B cell (primary cell): ENCODE results near the gene FAM114A1. TPM values are rescaled to one million over a fixed set of nuclear protein-coding genes. Genes with fewer than 3 reads are reported as not detected.
"Not testable (repeated sequence)": the region's sequence is repeated elsewhere in the genome, so short reads cannot be mapped to it uniquely, and the experiment has no call there.

Experiments used
- ATAC-seq: fragments of 200-7000 bp; cut with Tn5 transposase; one replicate; pipeline ENCODE4 v1.10.0; 2021; ENCODE audit warnings: low read depth, mild to moderate bottlenecking, moderate number of reproducible peaks, moderate library complexity
- CTCF ChIA-PET: fragments of 350-600 bp; sonication (Branson Sonifier 250); formaldehyde crosslinking; loops from one replicate; lab custom pipeline; 2021; ENCODE audit warnings: antibody characterized with exemption, inconsistent platforms; lab: Charles Lee
- POLR2A ChIA-PET: fragments of 350-600 bp; sonication (Branson Sonifier 250); formaldehyde crosslinking; loops from one replicate; lab custom pipeline; 2021; ENCODE audit warnings: antibody characterized with exemption; lab: Charles Lee
- DNase-seq: peaks from one replicate; pipeline ENCODE4 v3.0.0; 2013
- H2AFZ ChIP-seq: 2 replicates; pipeline ENCODE4 v1.6.1; 2012; ENCODE audit warnings: mild to moderate bottlenecking, low read depth, low read length; ENCODE audit not compliant: insufficient read depth, poor library complexity, severe bottlenecking
- H3K27ac ChIP-seq, 2 donors: 1 replicate in 1 of 2; 2 replicates in 1 of 2; pipeline ENCODE4 v1.5.1; 2012 to 2013; ENCODE audit warnings: low read length in 2 of 2, mild to moderate bottlenecking in 2 of 2, moderate library complexity in 1 of 2
- H3K27me3 ChIP-seq, 4 experiments: fragments of 200-600 bp in 1 of 4; sonication (generic) in 1 of 4; replicated peaks in 1 of 4; 1 replicate in 2 of 4; 2 replicates in 2 of 4; pipeline versions ENCODE4 v1.6.1 to v1.7.0; 2013 to 2016; ENCODE audit warnings: low read length in 3 of 4, mild to moderate bottlenecking in 2 of 4, mixed read lengths in 1 of 4, moderate library complexity in 1 of 4; ENCODE audit not compliant: insufficient read depth in 4 of 4, control insufficient read depth in 3 of 4; ENCODE audit errors: control extremely low read depth in 1 of 4
- H3K36me3 ChIP-seq, 2 experiments: replicated peaks in 1 of 2; 1 replicate in 1 of 2; 2 replicates in 1 of 2; pipeline versions ENCODE4 v1.6.1 to v1.7.1; 2013; ENCODE audit warnings: low read length in 1 of 2; ENCODE audit not compliant: insufficient read depth in 2 of 2, control insufficient read depth in 1 of 2; ENCODE audit errors: control extremely low read depth in 1 of 2, extremely low read depth in 1 of 2
- H3K4me1 ChIP-seq, 2 donors: fragments of 200-600 bp in 1 of 2; sonication (generic) in 1 of 2; 1 replicate in 1 of 2; 2 replicates in 1 of 2; pipeline versions ENCODE4 v1.5.1 to v1.6.1; 2013 to 2017; ENCODE audit warnings: low read length in 2 of 2; ENCODE audit not compliant: control insufficient read depth in 2 of 2, insufficient read depth in 2 of 2
- H3K4me2 ChIP-seq: replicated peaks from 2 replicates; pipeline ENCODE3; 2012; ENCODE audit warnings: mild to moderate bottlenecking, low read depth, low read length; ENCODE audit not compliant: poor library complexity, severe bottlenecking
- H3K4me3 ChIP-seq, 5 experiments: fragments of 200-600 bp in 1 of 5; sonication (generic) in 1 of 5; 1 replicate in 3 of 5; 2 replicates in 2 of 5; pipeline versions ENCODE4 v1.5.1 to v1.7.0; 2011 to 2016; ENCODE audit warnings: low read length in 4 of 5, mild to moderate bottlenecking in 4 of 5, low read depth in 2 of 5, control low read depth in 1 of 5, moderate library complexity in 1 of 5; ENCODE audit not compliant: insufficient read depth in 1 of 5; ENCODE audit errors: control extremely low read depth in 1 of 5, extremely low read depth in 1 of 5
- H3K79me2 ChIP-seq: fragments of 200-600 bp; sonication (generic); one replicate; pipeline ENCODE4 v1.6.0; 2016; ENCODE audit warnings: low read length; ENCODE audit not compliant: control insufficient read depth, insufficient read depth
- H3K9ac ChIP-seq: fragments of 200-600 bp; sonication (generic); 2 replicates; pipeline ENCODE4 v1.6.1; 2017; ENCODE audit warnings: mild to moderate bottlenecking, low read length, moderate library complexity
- H3K9me3 ChIP-seq, 3 donors: one replicate each; pipeline versions ENCODE4 v1.6.1 to v1.7.1; 2013; ENCODE audit warnings: low read length in 2 of 3; ENCODE audit not compliant: control insufficient read depth in 2 of 3, insufficient read depth in 1 of 3; ENCODE audit errors: control extremely low read depth in 1 of 3
- H4K20me1 ChIP-seq: 2 replicates; pipeline ENCODE4 v1.6.0; 2012; ENCODE audit warnings: mild to moderate bottlenecking, low read length; ENCODE audit not compliant: insufficient read depth, control insufficient read depth, poor library complexity, severe bottlenecking
- H3K27ac Mint-ChIP-seq: one replicate; pipeline ENCODE4 v1.8.0; 2021; ENCODE audit warnings: mixed read lengths
- H3K27me3 Mint-ChIP-seq: one replicate; pipeline ENCODE4 v1.8.0; 2021; ENCODE audit warnings: mixed read lengths
- H3K4me1 Mint-ChIP-seq: one replicate; pipeline ENCODE4 v1.8.0; 2021; ENCODE audit warnings: mixed read lengths
- H3K4me3 Mint-ChIP-seq: one replicate; pipeline ENCODE4 v1.8.0; 2021; ENCODE audit warnings: mixed read lengths
- H3K9me3 Mint-ChIP-seq: one replicate; pipeline ENCODE4 v1.8.0; 2022; ENCODE audit warnings: mixed read lengths; ENCODE audit not compliant: insufficient read depth
- CTCF ChIP-seq: fragments of 200-600 bp; IDR thresholded peaks from one replicate; pipeline ENCODE4 v1.8.0; 2022; ENCODE audit warnings: antibody characterized with exemption, mild to moderate bottlenecking
- EZH2 ChIP-seq: IDR thresholded peaks from 2 replicates; pipeline ENCODE4 v1.6.1; 2012; ENCODE audit warnings: borderline replicate concordance, low read depth, mild to moderate bottlenecking, moderate library complexity, low read length; ENCODE audit not compliant: insufficient read depth, poor library complexity, severe bottlenecking
- WGBS: methylation state at CpG from one replicate; pipeline ENCODE4 v1.1.5; 2013; ENCODE audit warnings: missing lambda C conversion rate; ENCODE audit not compliant: insufficient coverage; 5-methylcytosine and 5-hydroxymethylcytosine counted together
- intact Hi-C: fragments of 100-400 bp; cut with micrococcal nuclease; formaldehyde crosslinking; loops from one replicate; pipeline ENCODE4 v1.10.0; 2022
- polyA plus RNA-seq: library from polyadenylated mRNA; depleted of rRNA; stranded (reverse); fragments of >200 nt; gene quantifications from 2 replicates; pipeline ENCODE4 v1.2.3, GENCODE V29; 2012
- total RNA-seq, 2 donors: library from RNA; stranded (reverse); fragments of 120-200 nt in 1 of 2; gene quantifications; 1 replicate in 1 of 2; 2 replicates in 1 of 2; pipeline versions ENCODE4 v1.2.3 to v1.2.4, GENCODE V29; 2013 to 2022

The FAM114A1 gene
- total and polyA plus RNA-seq, 2 donors (not counting 1 experiment from before 2014, with no cell fraction given): 0.30 to 2.9 TPM

- intact Hi-C loops: no loop called here
- no peaks in the 10 kb centered on the region for H3K27me3 ChIP-seq
- 96% methylated on average over 3 of the region's 4 CpGs for WGBS
- Mint-ChIP-seq H3K4me1 (peaks cover 7% of the 10 kb centered on the region), H3K4me3 (no peak overlapping the region), H3K27ac (no peak overlapping the region), H3K9me3 (no peaks in the 10 kb centered on the region), H3K27me3 (no peaks in the 10 kb centered on the region)
- no peak overlapping the region for H3K27ac ChIP-seq
- DNase-seq (no peak), ATAC-seq (no peak)
- peaks cover 6 to 7% of the 10 kb centered on the region in 2 donors for H3K4me1 ChIP-seq
- no peak for TF ChIP-seq EZH2
- no peak for TF ChIP-seq CTCF
- H3K36me3 ChIP-seq: no peaks in the 10 kb centered on the region
- no peaks in the 10 kb centered on the region for H3K9me3 ChIP-seq
- H4K20me1 ChIP-seq: no peaks in the 10 kb centered on the region
- H3K4me2 ChIP-seq: no peak overlapping the region
- no peak overlapping the region for H2AFZ ChIP-seq
- H3K9ac ChIP-seq: no peak overlapping the region
- CTCF ChIA-PET: interaction anchor here (0.9 to 1.4 kb wide), 2 partner anchors 9 to 12 kb away, joined by 5 to 8 read pairs; no protein-coding TSS in a partner anchor
- no peak overlapping the region for H3K4me3 ChIP-seq
- POLR2A ChIA-PET: no interaction called here
- no peaks in the 10 kb centered on the region for H3K79me2 ChIP-seq
Observed at GRCh38 chr4:38911257-38911656, 43.7 kb downstream of the FAM114A1 start.

- H3K4me3 Mint-ChIP-seq: peak overlapping the region; percentile 6
- 62% methylated on average over 7 of the region's 8 CpGs for WGBS
- intact Hi-C loops: no loop called here
- Histone ChIP-seq H4K20me1 (no peaks in the 10 kb centered on the region), H3K27me3 (no peaks in the 10 kb centered on the region), H3K36me3 (no peaks in the 10 kb centered on the region), H3K4me3 (peak overlapping the region in 1 of 5 experiments; percentile 15), H3K9me3 (no peaks in the 10 kb centered on the region), H2AFZ (peak overlapping the region; percentile 56), H3K79me2 (no peaks in the 10 kb centered on the region), H3K9ac (peak overlapping the region; percentile 49), H3K4me1 (peaks cover 6 to 7% of the 10 kb centered on the region in 2 donors), H3K27ac (no peak overlapping the region), H3K4me2 (peak overlapping the region; percentile 55)
- DNase-seq: peak; percentile 17
- H3K27me3 Mint-ChIP-seq: no peaks in the 10 kb centered on the region
- ChIA-PET CTCF (interaction anchor here (1.1 to 1.4 kb wide), 3 partner anchors 14 to 220 kb away, joined by 3 to 5 read pairs (median 4); no protein-coding TSS in a partner anchor), POLR2A (no interaction called here)
- TF ChIP-seq EZH2 (no peak), CTCF (no peak)
- peak overlapping the region; percentile 38 for H3K27ac Mint-ChIP-seq
- no peak for ATAC-seq
- H3K9me3 Mint-ChIP-seq: no peaks in the 10 kb centered on the region
- H3K4me1 Mint-ChIP-seq: peaks cover 7% of the 10 kb centered on the region
Observed at GRCh38 chr4:38914854-38915253, 47.2 kb downstream of the FAM114A1 start.

GRCh38 chr4:38916267-38916666 lies 48.7 kb downstream of the FAM114A1 start:
- H3K9ac ChIP-seq, H3K27ac Mint-ChIP-seq, H3K27me3 Mint-ChIP-seq, H2AFZ ChIP-seq, H3K4me3 Mint-ChIP-seq, H3K27me3 ChIP-seq, H3K4me2 ChIP-seq, H3K27ac ChIP-seq, intact Hi-C loops, H3K79me2 ChIP-seq, H3K36me3 ChIP-seq, DNase-seq, H3K9me3 ChIP-seq, POLR2A ChIA-PET, H4K20me1 ChIP-seq, H3K9me3 Mint-ChIP-seq, H3K4me3 ChIP-seq, ATAC-seq: not testable (repeated sequence)
- H3K4me1 Mint-ChIP-seq: peaks cover 14% of the 10 kb centered on the region
- H3K4me1 ChIP-seq: peaks cover 11 to 12% of the 10 kb centered on the region in 2 donors
- CTCF ChIA-PET: interaction anchor here (0.9 to 1.3 kb wide), 3 partner anchors 14 to 219 kb away, joined by 3 to 8 read pairs (median 4); no protein-coding TSS in a partner anchor
- WGBS: 100% methylated on average over 2 of the region's 5 CpGs
